A673 (cell line): ENCODE data around the gene PIMREG. TPM values are rescaled to one million over a fixed set of nuclear protein-coding genes. Genes with fewer than 3 reads are reported as not detected.

Source experiments
- BruUV-seq: library from RNA; stranded (reverse); fragments of 400-500 nt; replicated peaks from 2 replicates; lab custom pipeline; 2021; lab: Mats Ljungman, UMichigan
- CTCF ChIA-PET: fragments of 300-600 bp; sonication (Branson Sonifier 250); formaldehyde crosslinking; loops from one replicate; lab custom pipeline; 2022; ENCODE audit warnings: antibody characterized with exemption; lab: Charles Lee
- POLR2A ChIA-PET: fragments of 300-600 bp; sonication (Branson Sonifier 250); formaldehyde crosslinking; loops from one replicate; lab custom pipeline; 2022; ENCODE audit warnings: antibody characterized with exemption; ENCODE audit not compliant: low non-redundant PET; lab: Charles Lee
- DNase-seq: peaks from one replicate; pipeline ENCODE4 v3.0.0-alpha.2; 2015; ENCODE audit warnings: low spot score
- H3K27ac ChIP-seq: fragments of 200-600 bp; sonication (generic); 2 replicates; pipeline ENCODE4 v1.5.1; 2016; ENCODE audit warnings: mixed run types, low read depth, mild to moderate bottlenecking, mixed read lengths, antibody characterized with exemption, low read length; ENCODE audit not compliant: poor library complexity, severe bottlenecking
- H3K27me3 ChIP-seq: fragments of 200-600 bp; sonication (generic); replicated peaks from 2 replicates; pipeline ENCODE4 v1.6.1; 2017; ENCODE audit warnings: mixed run types, low read depth, mild to moderate bottlenecking, mixed read lengths, antibody characterized with exemption, low read length; ENCODE audit not compliant: insufficient read depth, poor library complexity
- H3K36me3 ChIP-seq: fragments of 200-600 bp; sonication (generic); 2 replicates; pipeline ENCODE4 v1.6.1; 2016; ENCODE audit warnings: mixed run types, mild to moderate bottlenecking, mixed read lengths, antibody characterized with exemption, low read length; ENCODE audit not compliant: insufficient read depth, poor library complexity, severe bottlenecking
- H3K4me1 ChIP-seq: fragments of 200-600 bp; sonication (generic); 2 replicates; pipeline ENCODE4 v1.6.1; 2017; ENCODE audit warnings: mixed run types, mild to moderate bottlenecking, mixed read lengths, antibody characterized with exemption, low read length; ENCODE audit not compliant: insufficient read depth, poor library complexity, severe bottlenecking
- H3K4me3 ChIP-seq: fragments of 200-600 bp; sonication (generic); 2 replicates; pipeline ENCODE4 v1.5.1; 2016; ENCODE audit warnings: low read depth, mixed run types, mild to moderate bottlenecking, mixed read lengths, low read length; ENCODE audit not compliant: poor library complexity, severe bottlenecking
- H3K9me3 ChIP-seq: fragments of 200-600 bp; sonication (generic); 2 replicates; pipeline ENCODE4 v1.6.1; 2016; ENCODE audit warnings: mixed run types, low read depth, mild to moderate bottlenecking, mixed read lengths, antibody characterized with exemption, low read length; ENCODE audit not compliant: poor library complexity, severe bottlenecking
- CTCF ChIP-seq: fragments of 300-800, 200-600 bp; sonication (generic); conservative IDR thresholded peaks from 2 replicates; pipeline ENCODE4 v1.5.1; 2017; ENCODE audit warnings: low read depth, mild to moderate bottlenecking, antibody characterized with exemption, low read length, moderate library complexity, mixed read lengths
- EZH2 ChIP-seq: fragments of 200-600 bp; sonication (generic); IDR thresholded peaks from 2 replicates; pipeline ENCODE4 v1.6.1; 2017; ENCODE audit warnings: borderline replicate concordance, low read depth, mild to moderate bottlenecking, mixed read lengths, antibody characterized with exemption, low read length; ENCODE audit not compliant: poor library complexity, severe bottlenecking
- intact Hi-C: fragments of 100-400 bp; cut with micrococcal nuclease; formaldehyde crosslinking; loops from one replicate; pipeline ENCODE4 v1.10.0; 2022; ENCODE audit not compliant: unreplicated experiment
- total RNA-seq: library from RNA; stranded (reverse); gene quantifications from 2 replicates; pipeline ENCODE4 v1.2.3, GENCODE V29; 2021

PIMREG gene
- total RNA-seq, 1 experiment from 2014 or later: 90.5 TPM

DNA sequence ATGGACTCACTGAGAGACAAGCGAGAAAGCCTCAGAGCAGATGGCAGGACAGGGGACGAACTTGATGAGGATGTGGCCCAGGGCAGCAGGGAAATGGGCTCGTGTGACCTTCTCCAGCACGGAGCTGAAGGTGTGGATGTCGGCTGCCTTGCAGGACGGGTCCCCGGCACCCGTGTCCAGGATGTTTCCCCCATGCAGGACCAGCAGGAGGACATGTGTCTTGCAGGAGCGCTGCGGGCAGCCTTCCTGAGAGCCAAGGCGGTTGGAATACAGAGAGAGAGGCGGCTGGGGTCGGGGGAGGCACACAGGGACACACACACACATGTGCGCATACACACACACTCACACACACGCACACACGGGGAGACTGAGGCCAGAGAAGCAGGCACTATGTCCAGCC is 39.3 kb downstream of the PIMREG start:
- ChIA-PET CTCF (no interaction called here), POLR2A (no interaction called here)
- no peak for DNase-seq
- Histone ChIP-seq H3K27ac (no peak overlapping the region), H3K9me3 (no peaks in the 10 kb centered on the region), H3K4me1 (peaks cover 35% of the 10 kb centered on the region), H3K36me3 (no peaks in the 10 kb centered on the region), H3K4me3 (no peak overlapping the region), H3K27me3 (no peaks in the 10 kb centered on the region)
- intact Hi-C loops: no loop called here
- TF ChIP-seq CTCF (no peak), EZH2 (no peak)
- BruUV-seq: no TSS peak

DNA sequence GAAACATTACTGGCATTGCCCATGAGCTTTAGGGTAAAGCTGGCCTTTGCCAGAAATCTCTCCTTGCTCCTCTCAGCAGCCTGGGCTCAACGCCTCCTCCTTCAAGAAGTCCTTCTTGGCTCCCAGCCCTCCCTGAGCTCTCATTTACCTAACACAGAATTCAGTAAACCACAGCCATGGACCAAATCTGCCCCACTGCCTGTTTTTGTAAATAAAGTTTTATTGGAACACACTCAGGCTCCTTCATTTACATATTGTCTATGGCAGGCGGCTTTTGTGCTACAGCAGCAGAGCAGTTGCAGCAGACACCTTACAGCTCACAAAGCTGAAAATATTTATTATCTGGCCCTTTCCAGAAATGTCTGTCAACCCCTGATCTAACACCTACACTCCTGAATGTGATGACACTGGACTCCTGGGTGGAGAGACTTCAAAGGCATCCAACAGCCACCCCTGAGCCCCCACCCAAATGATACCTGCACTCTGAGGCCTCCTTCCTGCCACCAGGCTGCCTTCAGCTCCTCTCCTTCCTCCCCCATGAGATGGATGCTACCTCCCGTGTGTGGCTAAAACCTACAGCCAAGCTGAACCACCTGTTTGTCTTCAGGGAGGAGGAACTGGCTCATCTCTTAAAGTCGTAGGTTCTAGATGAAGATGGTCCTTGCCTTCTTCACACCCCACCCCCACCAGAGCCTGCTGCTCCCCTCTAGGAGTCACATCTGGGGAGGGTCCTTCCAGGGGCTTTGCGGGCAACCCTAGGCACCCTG is 41.6 kb downstream of the PIMREG start:
- Histone ChIP-seq H3K9me3 (no peaks in the 10 kb centered on the region), H3K36me3 (no peaks in the 10 kb centered on the region), H3K4me1 (peaks cover 24% of the 10 kb centered on the region), H3K27me3 (no peaks in the 10 kb centered on the region), H3K27ac (no peak overlapping the region), H3K4me3 (no peak overlapping the region)
- ChIA-PET CTCF (interaction anchor here (0.8 kb wide), 1 partner anchor 13 kb away, joined by 4 read pairs; no protein-coding TSS in a partner anchor), POLR2A (no interaction called here)
- DNase-seq: no peak
- BruUV-seq: no TSS peak
- intact Hi-C loops: no loop called here
- TF ChIP-seq EZH2: no peak
- TF ChIP-seq CTCF: no peak

- TF ChIP-seq CTCF (no peak), EZH2 (no peak)
- Histone ChIP-seq H3K27me3 (no peaks in the 10 kb centered on the region), H3K36me3 (no peaks in the 10 kb centered on the region), H3K9me3 (no peaks in the 10 kb centered on the region), H3K4me1 (peaks cover 24% of the 10 kb centered on the region), H3K4me3 (no peak overlapping the region), H3K27ac (no peak overlapping the region)
- peak; percentile 76 for DNase-seq
- CTCF ChIA-PET: no interaction called here
- POLR2A ChIA-PET: no interaction called here
- no TSS peak for BruUV-seq
- intact Hi-C loops: no loop called here
Observed at GRCh38 chr17:6487251-6488007, 43.2 kb downstream of the PIMREG start.
